ENCODE measurements around the gene ZBTB5.
"Not testable (repeated sequence)": the region's sequence is repeated elsewhere in the genome, so short reads cannot be mapped to it uniquely, and the experiment has no call there.

Gene ZBTB5

DNA sequence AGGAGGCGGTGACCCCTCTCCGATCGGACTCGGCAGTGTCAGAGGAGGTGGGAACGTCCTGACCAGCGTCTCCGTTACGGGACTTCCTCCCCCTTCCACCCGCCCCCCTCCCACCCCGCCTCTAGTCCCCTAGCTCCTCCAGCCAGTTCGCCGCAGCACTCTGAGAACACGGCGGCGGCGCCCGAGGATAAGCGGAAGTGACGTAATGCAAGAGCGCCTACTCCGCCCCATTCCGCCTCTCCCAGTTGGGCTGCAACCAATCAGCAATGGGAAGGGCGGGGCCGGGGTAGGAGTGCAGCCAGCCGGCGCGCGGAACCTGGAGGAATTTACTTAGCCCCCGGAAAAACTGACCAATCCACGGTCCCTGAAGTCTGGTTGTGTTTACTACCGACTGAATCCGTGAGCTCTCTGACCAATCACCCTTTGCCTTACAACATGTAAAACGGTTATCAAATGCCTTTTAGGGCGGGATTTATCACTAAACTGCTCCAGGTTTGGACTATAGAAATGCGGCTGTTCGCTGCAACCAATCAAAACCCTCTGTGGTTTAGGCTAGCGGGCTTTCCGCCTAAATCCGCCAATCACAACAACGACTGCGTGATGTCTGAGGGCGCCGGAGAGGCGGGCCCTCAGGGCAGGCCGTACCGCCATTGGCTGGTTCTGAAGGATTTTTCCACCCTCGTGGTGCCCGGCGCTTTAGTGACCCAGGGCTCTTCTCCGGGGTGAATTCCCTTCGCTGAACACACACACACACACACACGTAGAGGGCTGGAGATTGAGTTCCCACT, at the start of gene ZBTB5:
TSS of gene ZBTB5 (minus strand) at position 202 of the 788 bp plus-strand sequence. CDS start 22,899 bp downstream, outside the sequence.
- peak; percentile 99 to 100 for DNase-seq

GRCh38 chr9:37514999-37515398, 49.7 kb upstream of the ZBTB5 start:
- DNase-seq: no peak

DNA sequence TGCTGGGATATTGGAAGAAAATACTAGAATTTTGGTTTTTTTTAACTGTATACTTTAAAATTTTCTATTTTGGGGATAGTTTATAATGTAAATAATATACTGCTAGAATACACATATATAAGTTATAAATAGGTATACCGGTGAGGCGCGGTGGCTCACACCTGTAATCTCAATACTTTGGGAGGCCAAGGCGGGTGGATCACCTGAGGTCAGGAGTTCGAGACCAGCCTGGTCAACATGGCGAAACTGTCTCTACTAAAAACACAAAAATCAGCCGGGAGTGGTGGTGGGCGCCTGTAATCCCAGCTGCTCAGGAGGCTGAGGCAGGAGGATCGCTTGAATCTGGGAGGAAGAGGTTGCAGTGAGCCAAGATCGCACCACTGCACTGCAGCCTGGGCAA, 49.2 kb upstream of the ZBTB5 start:
- not testable (repeated sequence) for DNase-seq

- DNase-seq: no peak
Measured at GRCh38 chr9:37512437-37512836, 47.2 kb upstream of the ZBTB5 start.

- DNase-seq: peak in 1 of 2 experiments; percentile 48
Measured at GRCh38 chr9:37511016-37512010, 46.1 kb upstream of the ZBTB5 start.

DNA sequence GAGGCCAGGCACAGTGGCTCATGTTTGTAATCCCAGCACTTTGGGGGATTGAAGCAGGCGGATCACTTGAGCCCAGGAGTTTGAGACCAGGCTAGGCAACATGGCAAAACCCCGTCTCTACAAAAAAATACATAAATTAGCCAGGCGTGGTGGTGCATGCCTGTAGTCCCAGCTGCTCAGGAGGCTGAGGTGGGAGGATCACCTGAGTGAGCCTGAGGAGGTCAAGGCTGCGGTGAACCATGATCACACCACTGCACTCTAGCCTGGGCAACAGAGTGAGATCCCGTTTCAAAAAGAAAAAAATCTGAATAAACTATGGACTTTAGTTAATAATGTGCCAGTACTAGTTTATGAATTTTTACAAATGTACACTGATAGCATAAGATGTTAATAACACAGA, 44.8 kb upstream of the ZBTB5 start:
- DNase-seq: not testable (repeated sequence)

- no peak for DNase-seq
Measured at GRCh38 chr9:37509536-37509935, 44.3 kb upstream of the ZBTB5 start.

DNA sequence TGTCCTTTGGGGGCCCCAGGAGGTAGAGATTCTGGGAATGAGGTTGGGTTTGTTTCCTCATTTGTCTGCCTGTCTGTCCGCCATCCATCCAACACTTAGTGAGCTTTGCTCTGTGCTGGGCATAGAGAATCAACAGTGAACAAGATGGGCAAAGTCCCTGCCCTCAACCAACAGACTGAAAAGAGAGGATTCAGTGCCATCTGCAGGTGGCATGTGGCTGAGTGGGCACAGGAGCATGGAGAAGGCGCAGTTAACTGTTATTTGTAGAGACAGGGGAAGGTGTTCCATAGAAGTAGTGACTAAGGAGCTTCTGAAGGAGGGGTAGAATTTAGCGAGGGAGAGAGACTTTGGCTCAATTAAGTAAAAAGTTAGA, 43.6 kb upstream of the ZBTB5 start:
- no peak for DNase-seq

DNA sequence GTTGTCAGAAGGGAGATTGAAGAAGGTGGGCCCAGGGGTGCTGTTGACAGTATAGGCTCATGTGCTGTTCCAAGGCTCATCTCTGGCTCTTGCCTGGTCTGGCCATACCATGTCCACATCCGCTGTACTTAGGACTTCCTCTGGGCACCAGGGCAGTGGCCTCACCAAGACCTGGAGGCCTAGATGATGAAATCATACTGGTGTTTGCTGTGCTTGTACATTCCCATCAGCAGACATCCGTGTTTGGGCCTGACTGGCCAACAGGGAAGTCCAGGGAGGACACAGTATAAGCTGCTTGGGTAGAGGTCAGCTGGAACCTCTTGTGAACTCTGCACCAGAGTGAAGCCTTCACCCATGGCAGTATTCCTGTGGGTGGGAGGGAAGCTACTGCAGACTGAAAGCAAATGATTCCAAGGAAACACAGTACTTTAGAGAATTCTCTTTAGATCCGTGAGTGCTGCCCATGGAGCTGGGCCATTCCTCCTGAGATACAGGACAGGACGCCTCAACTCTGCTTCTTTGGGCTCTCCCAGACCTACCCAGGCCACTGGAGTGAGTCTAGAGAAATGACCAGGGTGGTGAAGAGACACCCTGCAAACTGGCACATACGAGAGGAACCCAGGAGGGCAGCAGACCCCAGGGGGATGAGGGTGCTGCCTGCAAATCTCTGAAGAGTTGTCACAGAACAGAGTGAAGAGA, 43.0 kb upstream of the ZBTB5 start:
- DNase-seq: no peak

DNA sequence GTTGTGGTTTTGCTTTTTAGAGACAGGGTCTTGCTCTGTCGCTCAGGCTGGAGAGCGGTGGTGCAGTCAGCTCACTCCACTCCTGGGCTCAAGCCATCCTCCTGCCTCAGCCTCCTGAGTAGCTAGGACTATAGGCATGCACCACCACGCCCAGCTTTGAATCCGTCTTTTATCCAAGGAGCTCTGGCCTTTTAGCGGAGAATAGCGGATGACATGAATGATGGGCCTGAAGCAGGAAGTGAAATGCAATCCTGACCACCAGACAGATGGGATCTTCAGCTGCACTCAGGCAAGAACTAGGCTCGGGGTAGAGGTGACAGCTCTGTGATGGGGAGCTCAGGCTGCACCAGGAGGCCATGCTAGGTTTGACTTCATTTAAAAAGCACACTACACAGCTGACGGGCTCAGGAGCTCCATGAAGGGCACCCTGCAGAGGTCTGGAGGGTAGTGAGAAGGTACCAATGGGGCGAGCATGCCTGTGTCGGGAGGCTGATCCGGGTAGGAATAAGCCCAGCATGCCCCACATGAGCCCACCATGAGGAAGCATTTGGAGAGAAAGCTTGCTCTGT, 42.4 kb upstream of the ZBTB5 start:
- no peak for DNase-seq

GRCh38 chr9:37504605-37505004, 39.4 kb upstream of the ZBTB5 start:
- DNase-seq: no peak

DNA sequence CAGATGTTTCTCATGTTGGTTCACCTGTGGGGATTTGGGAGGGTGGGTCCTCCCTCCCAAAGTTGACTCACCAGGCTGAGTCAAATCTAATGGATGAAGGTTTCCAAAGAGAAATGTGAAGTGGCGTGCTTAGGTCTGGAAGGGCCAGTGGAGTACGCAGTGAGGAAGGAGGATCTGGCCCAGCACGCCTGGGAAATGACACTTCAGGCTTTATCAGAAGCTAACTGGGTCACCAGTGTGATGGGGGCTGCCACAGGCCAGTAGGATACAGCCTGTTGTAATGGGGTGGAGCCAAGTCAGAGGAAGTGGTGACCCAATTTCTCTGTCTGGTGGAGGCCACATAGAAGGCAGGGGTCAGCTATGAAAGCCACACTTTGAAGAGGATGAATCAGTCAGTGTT, 38.5 kb upstream of the ZBTB5 start:
- no peak for DNase-seq

DNA sequence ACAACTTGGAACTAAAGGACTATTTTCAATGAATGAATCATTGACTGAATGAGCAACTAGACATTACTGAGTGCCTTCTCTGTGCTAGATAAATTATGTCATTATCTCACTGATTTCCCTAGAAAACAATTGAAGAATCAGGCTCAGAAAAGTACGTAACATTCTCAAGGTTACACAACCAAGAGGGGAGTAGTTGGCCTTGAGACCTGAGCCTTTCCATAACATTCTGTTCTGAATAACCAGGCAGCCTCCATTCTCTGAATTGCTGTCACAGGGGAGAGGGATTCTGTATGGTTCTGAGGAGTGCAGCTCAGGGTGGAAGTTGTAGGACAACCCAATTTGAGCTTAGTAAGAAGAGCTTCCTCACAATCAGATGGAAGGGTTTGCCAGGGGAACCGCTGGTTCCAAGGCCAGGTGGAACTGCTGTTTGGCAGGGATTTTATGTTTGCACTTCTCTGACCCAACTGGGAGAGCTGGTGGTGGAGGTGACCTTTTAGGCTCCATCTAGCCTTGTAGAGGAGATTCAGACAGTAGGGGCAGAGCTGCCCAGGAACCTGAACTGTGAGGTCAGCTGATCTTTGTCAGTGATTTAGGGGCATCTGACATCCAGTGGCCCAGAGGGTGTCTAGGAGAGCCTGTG, 36.8 kb upstream of the ZBTB5 start:
- DNase-seq: no peak

GRCh38 chr9:37499297-37499696, 34.0 kb upstream of the ZBTB5 start:
- no peak for DNase-seq

GRCh38 chr9:37498457-37498856, 33.2 kb upstream of the ZBTB5 start:
- DNase-seq: no peak

GRCh38 chr9:37497320-37497719, 32.1 kb upstream of the ZBTB5 start:
- DNase-seq: no peak

- DNase-seq: no peak
Measured at GRCh38 chr9:37496020-37496419, 30.8 kb upstream of the ZBTB5 start.

GRCh38 chr9:37495571-37495970, 30.3 kb upstream of the ZBTB5 start:
- DNase-seq: no peak

DNA sequence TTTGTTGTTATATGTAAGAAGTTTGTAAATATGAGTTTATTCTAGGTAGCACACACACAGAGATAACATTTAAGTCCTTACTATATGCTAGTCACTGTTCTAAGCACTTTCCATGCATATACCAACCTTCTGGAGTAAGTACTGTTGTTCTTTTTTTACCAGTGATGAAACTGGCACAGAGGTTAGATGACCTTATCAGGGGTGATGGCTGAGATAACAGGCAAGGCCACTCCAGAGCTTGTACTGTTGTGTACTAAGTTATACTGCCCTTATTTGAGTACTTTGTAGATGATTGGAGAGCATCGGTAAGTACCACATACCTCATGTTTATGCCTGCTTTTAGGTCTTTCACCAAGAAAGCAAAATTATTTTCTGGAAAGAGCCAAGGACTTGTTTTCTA, 26.7 kb upstream of the ZBTB5 start:
- DNase-seq: no peak

- peak in 1 of 2 experiments; percentile 30 for DNase-seq
Measured at GRCh38 chr9:37486616-37487548, 21.6 kb upstream of the ZBTB5 start.

- peak in 1 of 2 experiments; percentile 41 for DNase-seq
Measured at GRCh38 chr9:37486256-37486615, 21.0 kb upstream of the ZBTB5 start.

Data from NCI-H526 (cell line).